GM21367 (cell line): Measurements from ENCODE around the gene HES1.
A peak's percentile ranks its signal among the peaks of the same experiment; 100 is the strongest.

Experiments used
- ATAC-seq: cut with Tn5 transposase; IDR thresholded peaks from one replicate; pipeline ENCODE4 v1.9.1; 2021; ENCODE audit not compliant: unreplicated experiment

The HES1 gene

GRCh38 chr3:194101592-194102432 is 34.1 kb upstream of the HES1 start:
- ATAC-seq, result peak; percentile 8

- ATAC-seq, result no peak
Measured at GRCh38 chr3:194102436-194102835, 33.5 kb upstream of the HES1 start.

- no peak for ATAC-seq
Measured at GRCh38 chr3:194103505-194103904, 32.4 kb upstream of the HES1 start.

- peak; percentile 31 for ATAC-seq
Measured at GRCh38 chr3:194103983-194104751, 31.8 kb upstream of the HES1 start.

- ATAC-seq, result no peak
Measured at GRCh38 chr3:194105292-194105691, 30.7 kb upstream of the HES1 start.

GRCh38 chr3:194107107-194107506 is 28.8 kb upstream of the HES1 start:
- no peak for ATAC-seq

- no peak for ATAC-seq
Measured at GRCh38 chr3:194109192-194109863, 26.6 kb upstream of the HES1 start.

- ATAC-seq, result no peak
Measured at GRCh38 chr3:194110483-194110882, 25.5 kb upstream of the HES1 start.

- no peak for ATAC-seq
Measured at GRCh38 chr3:194111336-194111735, 24.6 kb upstream of the HES1 start.

- ATAC-seq, result no peak
Measured at GRCh38 chr3:194112120-194113106, 23.5 kb upstream of the HES1 start.

- ATAC-seq, result no peak
Measured at GRCh38 chr3:194114123-194114522, 21.8 kb upstream of the HES1 start.

- no peak for ATAC-seq
Measured at GRCh38 chr3:194117104-194117845, 18.7 kb upstream of the HES1 start.

- ATAC-seq, result no peak
Measured at GRCh38 chr3:194118920-194119319, 17.0 kb upstream of the HES1 start.

- no peak for ATAC-seq
Measured at GRCh38 chr3:194119831-194120590, 15.9 kb upstream of the HES1 start.

- no peak for ATAC-seq
Measured at GRCh38 chr3:194120789-194121770, 14.9 kb upstream of the HES1 start.

- ATAC-seq, result no peak
Measured at GRCh38 chr3:194121891-194122631, 13.9 kb upstream of the HES1 start.

GRCh38 chr3:194123726-194124125 is 12.2 kb upstream of the HES1 start:
- no peak for ATAC-seq
